ENCODE data around the gene AMBP. TPM values are rescaled to one million over a fixed set of nuclear protein-coding genes. Genes with fewer than 3 reads are reported as not detected.
"Not testable (repeated sequence)": the region's sequence is repeated elsewhere in the genome, so short reads cannot be mapped to it uniquely, and the experiment has no call there.

Gene AMBP
- polyA plus RNA-seq, 1 donor, result 3.6 TPM

GRCh38 chr9:114050646-114051045 is 27.5 kb downstream of the AMBP start:
- Histone ChIP-seq H3K4me3 (ENCODE audit: low read length) (no peak overlapping the region), H3K36me3 (ENCODE audit: control insufficient read depth, insufficient read depth, low read length) (peaks cover 35% of the 10 kb centered on the region), H3K27ac (ENCODE audit: low read length) (no peak overlapping the region), H3K9me3 (ENCODE audit: control insufficient read depth, low read depth, low read length) (no peaks in the 10 kb centered on the region), H3K4me1 (ENCODE audit: control insufficient read depth, insufficient read depth, low read length) (no peaks in the 10 kb centered on the region), H3K27me3 (ENCODE audit: control insufficient read depth, insufficient read depth, low read length) (no peaks in the 10 kb centered on the region)
- WGBS (ENCODE audit: insufficient coverage, low lambda C conversion rate), result no CpG with 5 or more reads among the region's 6 CpGs
- DNase-seq, result peak in 1 of 2 donors; percentile 8

GRCh38 chr9:114050226-114050568 is 27.9 kb downstream of the AMBP start:
- Histone ChIP-seq H3K9me3 (ENCODE audit: control insufficient read depth, low read depth, low read length) (no peaks in the 10 kb centered on the region), H3K4me1 (ENCODE audit: control insufficient read depth, insufficient read depth, low read length) (no peaks in the 10 kb centered on the region), H3K27ac (ENCODE audit: low read length) (no peak overlapping the region), H3K27me3 (ENCODE audit: control insufficient read depth, insufficient read depth, low read length) (no peaks in the 10 kb centered on the region), H3K36me3 (ENCODE audit: control insufficient read depth, insufficient read depth, low read length) (peaks cover 35% of the 10 kb centered on the region), H3K4me3 (ENCODE audit: low read length) (no peak overlapping the region)
- no CpG with 5 or more reads among the region's 11 CpGs for WGBS (ENCODE audit: insufficient coverage, low lambda C conversion rate)
- no peak for DNase-seq

- WGBS (ENCODE audit: insufficient coverage, low lambda C conversion rate), result 96% methylated on average over 11 of the region's 40 CpGs
- Histone ChIP-seq H3K27me3 (ENCODE audit: control insufficient read depth, insufficient read depth, low read length) (no peaks in the 10 kb centered on the region), H3K36me3 (ENCODE audit: control insufficient read depth, insufficient read depth, low read length) (peaks cover 35% of the 10 kb centered on the region), H3K27ac (ENCODE audit: low read length) (no peak overlapping the region), H3K9me3 (ENCODE audit: control insufficient read depth, low read depth, low read length) (no peaks in the 10 kb centered on the region), H3K4me1 (ENCODE audit: control insufficient read depth, insufficient read depth, low read length) (no peaks in the 10 kb centered on the region), H3K4me3 (ENCODE audit: low read length) (no peak overlapping the region)
- no peak for DNase-seq
Observed at GRCh38 chr9:114049441-114050225, 28.5 kb downstream of the AMBP start.

GRCh38 chr9:114048533-114049415 is 29.3 kb downstream of the AMBP start:
- no peak overlapping the region for H3K4me3 ChIP-seq (ENCODE audit: low read length)
- no peaks in the 10 kb centered on the region for H3K4me1 ChIP-seq (ENCODE audit: control insufficient read depth, insufficient read depth, low read length)
- WGBS (ENCODE audit: insufficient coverage, low lambda C conversion rate), result no CpG with 5 or more reads among the region's 44 CpGs
- H3K27me3 ChIP-seq (ENCODE audit: control insufficient read depth, insufficient read depth, low read length), result no peaks in the 10 kb centered on the region
- no peak for DNase-seq
- no peaks in the 10 kb centered on the region for H3K9me3 ChIP-seq (ENCODE audit: control insufficient read depth, low read depth, low read length)
- peaks cover 35% of the 10 kb centered on the region for H3K36me3 ChIP-seq (ENCODE audit: control insufficient read depth, insufficient read depth, low read length)
- H3K27ac ChIP-seq (ENCODE audit: low read length), result no peak overlapping the region

- no peaks in the 10 kb centered on the region for H3K27me3 ChIP-seq (ENCODE audit: control insufficient read depth, insufficient read depth, low read length)
- DNase-seq, result peak in 1 of 2 donors; percentile 26
- WGBS (ENCODE audit: insufficient coverage, low lambda C conversion rate), result no CpG with 5 or more reads among the region's 3 CpGs
Observed at GRCh38 chr9:114047717-114048116, 30.4 kb downstream of the AMBP start.

GRCh38 chr9:114046875-114047274 is 31.2 kb downstream of the AMBP start:
- H3K27ac ChIP-seq (ENCODE audit: low read length), result no peak overlapping the region
- H3K36me3 ChIP-seq (ENCODE audit: control insufficient read depth, insufficient read depth, low read length), result peaks cover 33% of the 10 kb centered on the region
- DNase-seq, result no peak
- H3K4me1 ChIP-seq (ENCODE audit: control insufficient read depth, insufficient read depth, low read length), result no peaks in the 10 kb centered on the region
- H3K9me3 ChIP-seq (ENCODE audit: control insufficient read depth, low read depth, low read length), result no peaks in the 10 kb centered on the region
- H3K4me3 ChIP-seq (ENCODE audit: low read length), result no peak overlapping the region
- WGBS (ENCODE audit: insufficient coverage, low lambda C conversion rate), result no CpG with 5 or more reads among the region's 1 CpG
- no peaks in the 10 kb centered on the region for H3K27me3 ChIP-seq (ENCODE audit: control insufficient read depth, insufficient read depth, low read length)

More at GRCh38 chr9:114047717-114048116, 30.4 kb downstream of the AMBP start:
- no peak overlapping the region for H3K4me3 ChIP-seq (ENCODE audit: low read length)
- H3K27ac ChIP-seq (ENCODE audit: low read length), result no peak overlapping the region
- H3K4me1 ChIP-seq (ENCODE audit: control insufficient read depth, insufficient read depth, low read length), result no peaks in the 10 kb centered on the region
- peaks cover 35% of the 10 kb centered on the region for H3K36me3 ChIP-seq (ENCODE audit: control insufficient read depth, insufficient read depth, low read length)
- H3K9me3 ChIP-seq (ENCODE audit: control insufficient read depth, low read depth, low read length), result no peaks in the 10 kb centered on the region

GRCh38 chr9:114046237-114046755 is 31.8 kb downstream of the AMBP start:
- no peak overlapping the region for H3K4me3 ChIP-seq (ENCODE audit: low read length)
- H3K4me1 ChIP-seq (ENCODE audit: control insufficient read depth, insufficient read depth, low read length), result no peaks in the 10 kb centered on the region
- DNase-seq, result no peak
- 100% methylated on average over 1 of the region's 4 CpGs for WGBS (ENCODE audit: insufficient coverage, low lambda C conversion rate)
- H3K27ac ChIP-seq (ENCODE audit: low read length), result no peak overlapping the region
- peaks cover 30% of the 10 kb centered on the region for H3K36me3 ChIP-seq (ENCODE audit: control insufficient read depth, insufficient read depth, low read length)
- no peaks in the 10 kb centered on the region for H3K9me3 ChIP-seq (ENCODE audit: control insufficient read depth, low read depth, low read length)
- H3K27me3 ChIP-seq (ENCODE audit: control insufficient read depth, insufficient read depth, low read length), result no peaks in the 10 kb centered on the region

- H3K4me3 ChIP-seq (ENCODE audit: low read length); H3K27ac ChIP-seq (ENCODE audit: low read length); H3K27me3 ChIP-seq (ENCODE audit: control insufficient read depth, insufficient read depth, low read length); DNase-seq; H3K4me1 ChIP-seq (ENCODE audit: control insufficient read depth, insufficient read depth, low read length); H3K9me3 ChIP-seq (ENCODE audit: control insufficient read depth, low read depth, low read length): not testable (repeated sequence)
- H3K36me3 ChIP-seq (ENCODE audit: control insufficient read depth, insufficient read depth, low read length), result peaks cover 13% of the 10 kb centered on the region
Observed at GRCh38 chr9:114043660-114044059, 34.4 kb downstream of the AMBP start.

GRCh38 chr9:114039484-114039883 is 38.6 kb downstream of the AMBP start:
- H3K36me3 ChIP-seq (ENCODE audit: control insufficient read depth, insufficient read depth, low read length), result peaks cover 23% of the 10 kb centered on the region
- no CpG with 5 or more reads among the region's 5 CpGs for WGBS (ENCODE audit: insufficient coverage, low lambda C conversion rate)
- no peaks in the 10 kb centered on the region for H3K4me1 ChIP-seq (ENCODE audit: control insufficient read depth, insufficient read depth, low read length)
- DNase-seq, result no peak
- H3K9me3 ChIP-seq (ENCODE audit: control insufficient read depth, low read depth, low read length), result no peaks in the 10 kb centered on the region
- no peak overlapping the region for H3K4me3 ChIP-seq (ENCODE audit: low read length)
- H3K27ac ChIP-seq (ENCODE audit: low read length), result no peak overlapping the region
- H3K27me3 ChIP-seq (ENCODE audit: control insufficient read depth, insufficient read depth, low read length), result no peaks in the 10 kb centered on the region

GRCh38 chr9:114038724-114039313 is 39.3 kb downstream of the AMBP start:
- no peak overlapping the region for H3K27ac ChIP-seq (ENCODE audit: low read length)
- H3K4me3 ChIP-seq (ENCODE audit: low read length), result no peak overlapping the region
- H3K4me1 ChIP-seq (ENCODE audit: control insufficient read depth, insufficient read depth, low read length), result no peaks in the 10 kb centered on the region
- H3K36me3 ChIP-seq (ENCODE audit: control insufficient read depth, insufficient read depth, low read length), result peaks cover 25% of the 10 kb centered on the region
- no peak for DNase-seq
- no peaks in the 10 kb centered on the region for H3K27me3 ChIP-seq (ENCODE audit: control insufficient read depth, insufficient read depth, low read length)
- H3K9me3 ChIP-seq (ENCODE audit: control insufficient read depth, low read depth, low read length), result no peaks in the 10 kb centered on the region
- WGBS (ENCODE audit: insufficient coverage, low lambda C conversion rate), result no CpG with 5 or more reads among the region's 13 CpGs

All from large intestine (tissue), 3 donors.